ENCODE results near the gene PSMD7.
"Not testable (repeated sequence)": the region's sequence is repeated elsewhere in the genome, so short reads cannot be mapped to it uniquely, and the experiment has no call there.

PSMD7 gene

GRCh38 chr16:74297145-74297665, 591 bp downstream of the PSMD7 start:
- no peak for DNase-seq

GRCh38 chr16:74298104-74298503, 1.5 kb downstream of the PSMD7 start:
- no peak for DNase-seq

GRCh38 chr16:74302341-74302740, 5.7 kb downstream of the PSMD7 start:
- no peak for DNase-seq

DNA sequence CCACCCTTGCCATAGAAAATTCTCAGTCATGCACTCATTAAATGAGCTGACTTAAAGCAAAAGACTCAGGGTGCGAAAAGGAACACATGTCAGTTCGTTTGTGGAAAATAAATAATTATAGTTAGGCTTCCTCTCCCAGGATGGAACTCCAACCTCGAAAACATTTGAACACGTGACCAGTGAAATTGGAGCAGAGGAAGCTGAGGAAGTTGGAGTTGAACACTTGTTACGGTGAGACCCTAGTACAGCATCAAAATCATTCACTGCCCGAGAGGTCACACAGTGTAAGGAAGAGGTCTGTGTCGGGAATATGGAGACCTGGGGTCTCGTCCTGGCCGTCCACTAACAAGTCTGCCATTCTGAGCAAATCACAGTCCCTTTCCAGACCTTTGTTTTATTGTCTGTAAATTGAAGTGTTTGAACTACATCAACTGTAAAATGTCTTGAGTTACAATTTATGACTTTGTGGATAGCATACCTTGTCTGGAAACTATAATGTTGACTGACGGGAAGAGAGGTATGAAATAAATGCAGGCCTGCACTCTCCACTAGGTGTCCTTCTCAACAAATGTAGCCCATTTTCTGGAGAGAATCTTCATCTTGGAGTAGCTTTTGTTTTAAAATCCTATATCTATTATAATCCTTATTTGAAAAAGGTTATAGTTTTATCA, 7.7 kb downstream of the PSMD7 start:
- no peak for DNase-seq

- no peak for DNase-seq
These were observed 8.2 kb downstream of the PSMD7 start for GRCh38 chr16:74304835-74305176.

DNA sequence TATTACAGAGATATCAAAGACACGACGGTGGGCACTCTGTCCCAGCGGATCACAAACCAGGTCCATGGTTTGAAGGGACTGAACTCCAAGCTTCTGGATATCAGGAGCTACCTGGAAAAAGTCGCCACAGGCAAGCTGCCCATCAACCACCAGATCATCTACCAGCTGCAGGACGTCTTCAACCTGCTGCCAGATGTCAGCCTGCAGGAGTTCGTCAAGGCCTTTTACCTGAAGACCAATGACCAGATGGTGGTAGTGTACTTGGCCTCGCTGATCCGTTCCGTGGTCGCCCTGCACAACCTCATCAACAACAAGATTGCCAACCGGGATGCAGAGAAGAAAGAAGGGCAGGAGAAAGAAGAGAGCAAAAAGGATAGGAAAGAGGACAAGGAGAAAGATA, 8.7 kb downstream of the PSMD7 start:
- no peak for DNase-seq

DNA sequence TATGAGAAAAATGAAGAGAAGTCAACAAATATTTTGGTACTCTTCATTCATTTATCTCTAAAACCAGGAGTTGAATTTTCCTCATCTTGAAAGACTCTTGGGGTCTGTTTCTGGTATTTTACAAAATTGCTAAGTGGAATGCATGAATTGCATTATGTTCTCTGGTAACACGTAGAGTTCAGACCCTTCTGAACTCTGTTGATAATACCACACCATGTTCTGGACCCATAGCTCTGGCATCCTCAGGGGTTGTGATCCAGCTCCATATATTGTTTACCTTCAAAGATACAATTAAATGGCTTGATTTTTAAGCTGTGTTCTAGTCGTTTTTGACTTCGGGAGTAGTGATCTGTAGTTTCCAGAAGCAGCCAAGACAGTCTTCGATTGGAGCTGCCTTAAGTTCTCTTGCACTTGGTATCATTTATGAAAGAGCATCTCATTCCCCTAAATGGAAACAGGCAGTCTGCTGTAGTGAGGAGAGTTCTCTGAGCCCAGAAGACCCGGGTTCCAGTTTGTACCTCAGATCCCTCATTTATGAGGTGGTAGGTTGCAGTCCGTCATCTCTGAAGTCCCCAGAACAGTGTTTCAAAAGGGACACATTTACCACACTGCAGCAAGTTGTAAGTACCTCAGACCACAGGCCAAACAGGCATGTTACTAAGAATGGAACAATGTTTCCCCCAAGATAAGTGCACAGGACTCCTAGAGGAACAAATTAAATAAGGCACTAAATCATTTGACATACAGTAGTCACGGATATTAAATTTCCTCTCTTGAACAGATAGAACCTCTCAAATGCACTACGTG, 9.6 kb downstream of the PSMD7 start:
- DNase-seq = no peak

GRCh38 chr16:74307383-74307782, 10.8 kb downstream of the PSMD7 start:
- DNase-seq = no peak

DNA sequence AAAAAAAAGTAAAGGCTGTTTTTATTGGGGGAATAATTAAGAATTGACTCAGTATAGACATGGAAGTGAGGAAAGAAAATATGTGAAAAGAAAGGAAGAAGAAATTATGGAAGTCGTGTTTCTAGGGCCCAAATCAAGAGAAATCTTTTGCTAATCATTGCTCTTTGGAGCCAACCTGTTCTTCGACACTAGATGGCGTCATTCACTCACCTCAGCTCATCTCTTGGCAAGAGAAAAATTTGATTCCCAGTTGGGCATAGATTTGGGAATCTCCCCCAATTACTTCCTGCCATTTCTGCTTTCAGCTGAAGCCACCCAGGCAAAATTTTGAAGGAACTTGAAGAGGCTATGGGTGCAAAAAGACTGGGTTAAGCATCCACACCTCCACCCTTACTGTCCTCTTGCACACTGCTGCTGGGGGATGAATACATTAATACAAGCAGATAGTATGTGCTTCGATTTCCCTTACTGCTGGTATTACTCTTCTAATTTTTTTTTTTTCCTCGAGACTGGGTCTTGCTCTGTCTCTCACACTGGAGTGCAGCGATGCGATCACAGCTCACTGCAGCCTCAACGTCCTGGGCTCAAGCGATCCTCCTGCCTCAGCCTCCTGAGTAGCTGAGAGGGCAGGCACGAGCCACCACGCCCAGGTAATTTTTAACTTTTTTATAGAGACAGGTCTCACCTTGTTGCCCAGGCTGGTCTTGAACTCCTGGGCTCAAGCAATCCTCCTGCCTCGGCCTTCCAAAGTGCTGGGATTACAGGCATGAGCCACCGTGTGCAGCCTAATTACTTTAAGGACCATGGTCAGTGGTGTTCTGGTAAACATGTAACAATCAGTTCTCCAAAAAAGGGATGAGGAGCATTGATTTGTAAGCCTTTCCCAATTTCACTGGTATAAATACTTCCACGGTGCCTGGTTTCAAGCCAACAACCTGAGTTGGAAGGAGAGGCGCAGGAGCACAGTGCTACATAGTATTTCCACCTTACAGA, 13.5 kb downstream of the PSMD7 start:
- peak; percentile 8 to 25 for DNase-seq

DNA sequence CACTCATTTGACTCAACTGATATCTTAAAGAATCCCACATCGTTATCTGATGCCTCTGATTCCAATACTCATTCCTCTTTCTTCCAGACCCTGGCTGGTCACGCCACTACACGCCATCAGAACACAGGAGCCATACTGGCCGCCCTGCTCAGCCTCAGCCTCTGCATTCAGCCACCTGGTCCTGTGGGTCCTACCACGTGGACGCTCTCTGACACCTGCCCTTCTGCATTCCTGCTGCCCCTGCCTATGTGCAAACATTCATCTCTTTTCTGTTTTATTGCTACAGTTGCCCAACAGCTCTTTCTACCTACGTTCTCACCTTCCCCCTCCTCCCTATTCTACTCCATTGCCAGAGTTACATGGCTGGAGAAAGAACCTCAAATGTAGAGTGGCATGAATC, 18.4 kb downstream of the PSMD7 start:
- DNase-seq = no peak

GRCh38 chr16:74320707-74321106, 24.1 kb downstream of the PSMD7 start:
- DNase-seq = no peak

- DNase-seq = no peak
These were observed 24.7 kb downstream of the PSMD7 start for GRCh38 chr16:74321356-74321755.

- no peak for DNase-seq
These were observed 25.7 kb downstream of the PSMD7 start for GRCh38 chr16:74322301-74322710.

- DNase-seq = not testable (repeated sequence)
These were observed 28.2 kb downstream of the PSMD7 start for GRCh38 chr16:74324777-74325176.

GRCh38 chr16:74325641-74326040, 29.0 kb downstream of the PSMD7 start:
- DNase-seq = no peak

GRCh38 chr16:74328346-74328745, 31.7 kb downstream of the PSMD7 start:
- DNase-seq = not testable (repeated sequence)

GRCh38 chr16:74332469-74332868, 35.9 kb downstream of the PSMD7 start:
- DNase-seq = not testable (repeated sequence)

- DNase-seq = not testable (repeated sequence)
These were observed 40.9 kb downstream of the PSMD7 start for GRCh38 chr16:74337506-74337905.

DNA sequence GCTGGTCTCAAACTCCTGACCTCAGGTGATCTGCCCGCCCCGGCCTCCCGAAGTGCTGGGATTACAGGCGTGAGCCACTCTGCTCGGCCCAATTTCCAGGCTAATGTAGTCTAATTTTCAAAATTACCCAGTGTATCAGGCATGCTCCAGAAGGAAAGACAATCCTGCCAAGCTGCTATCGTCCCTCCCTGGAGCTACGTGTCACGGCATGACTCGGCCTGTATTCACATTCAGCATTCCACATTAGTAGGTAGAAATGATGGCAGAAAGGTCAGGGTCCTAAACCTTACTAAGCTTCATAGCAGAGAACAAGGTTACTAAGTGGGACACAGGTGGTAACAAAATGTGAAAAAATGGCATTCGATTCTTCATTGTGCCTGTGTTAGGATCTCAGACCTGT, 42.6 kb downstream of the PSMD7 start:
- not testable (repeated sequence) for DNase-seq

DNA sequence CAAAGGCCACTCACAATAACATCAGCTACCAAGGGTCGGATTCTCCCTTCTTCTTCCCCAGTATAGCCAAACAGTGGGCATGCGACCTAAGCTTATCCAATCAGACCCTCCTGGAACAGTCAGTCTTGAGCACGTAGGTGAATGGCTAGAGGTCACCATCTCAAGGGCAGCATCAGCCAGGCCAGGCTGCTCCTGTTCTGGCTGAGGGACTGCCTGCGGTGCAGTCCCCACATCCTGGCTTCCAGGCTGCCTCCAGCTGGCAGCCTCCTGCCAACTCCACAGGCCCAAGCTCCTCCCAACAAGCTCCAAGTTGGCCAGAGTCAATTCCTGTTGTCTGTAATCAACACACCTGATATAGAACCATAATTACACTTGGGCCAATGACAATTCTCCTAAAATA, 56.4 kb downstream of the PSMD7 start:
- DNase-seq = not testable (repeated sequence)
